HepG2 (cell line): ENCODE measurements around the gene GRIK2. TPM values are rescaled to one million over a fixed set of nuclear protein-coding genes. Genes with fewer than 3 reads are reported as not detected.

Source experiments
- CSRNP2 ChIP-seq: sonication (generic); formaldehyde crosslinking; conservative IDR thresholded peaks from 2 replicates; pipeline ENCODE4 v1.8.0; 2022; ENCODE audit warnings: low read depth, missing genetic modification reagents
- FOXP1 ChIP-seq, 2 experiments: fragments of 450-650 bp in 1 of 2; IDR thresholded peaks; 2 replicates each; pipeline ENCODE4 v1.6.1; 2017 to 2018; ENCODE audit warnings: antibody characterized with exemption in 1 of 2
- HNRNPH1 ChIP-seq: fragments of 200-400 bp; formaldehyde crosslinking; optimal IDR thresholded peaks from 2 replicates; pipeline ENCODE3; 2017; ENCODE audit warnings: mild to moderate bottlenecking, low read depth, low read length
- HOMEZ ChIP-seq: IDR thresholded peaks from 2 replicates; pipeline ENCODE4 v1.6.1; 2016; ENCODE audit warnings: low read depth
- MEF2D ChIP-seq: sonication (generic); formaldehyde crosslinking; IDR thresholded peaks from 2 replicates; pipeline ENCODE4 v1.5.1; 2020; ENCODE audit warnings: mild to moderate bottlenecking, missing genetic modification reagents
- MLLT10 ChIP-seq: sonication (generic); formaldehyde crosslinking; IDR thresholded peaks from 2 replicates; pipeline ENCODE4 v1.4.0; 2020; ENCODE audit warnings: missing genetic modification reagents
- MLXIP ChIP-seq: sonication (generic); formaldehyde crosslinking; IDR thresholded peaks from 2 replicates; pipeline ENCODE4 v1.9.0; 2021; ENCODE audit warnings: missing genetic modification reagents, borderline replicate concordance
- SNAPC5 ChIP-seq: sonication (generic); formaldehyde crosslinking; IDR thresholded peaks from 2 replicates; pipeline ENCODE4 v1.8.1; 2023; ENCODE audit warnings: mild to moderate bottlenecking, missing genetic modification reagents, borderline replicate concordance
- TOE1 ChIP-seq: sonication (generic); formaldehyde crosslinking; IDR thresholded peaks from 2 replicates; pipeline ENCODE4 v1.4.0; 2020; ENCODE audit warnings: mild to moderate bottlenecking, missing genetic modification reagents
- ZBTB40 ChIP-seq, 2 experiments: fragments of 450-650 bp in 1 of 2; sonication (generic) in 1 of 2; formaldehyde crosslinking in 1 of 2; IDR thresholded peaks; 2 replicates each; pipeline versions ENCODE4 v1.6.1 to v1.8.0; 2016 to 2022; ENCODE audit warnings: antibody characterized with exemption in 1 of 2, mild to moderate bottlenecking in 1 of 2, missing genetic modification reagents in 1 of 2
- ZNF580 ChIP-seq: IDR thresholded peaks from 2 replicates; pipeline ENCODE4 v1.6.1; 2016; ENCODE audit warnings: low read depth, borderline replicate concordance
- ZNF792 ChIP-seq: IDR thresholded peaks from 2 replicates; pipeline ENCODE4 v1.6.1; 2016
- polyA plus RNA-seq, 8 experiments: library from polyadenylated mRNA; depleted of rRNA in 3 of 8; stranded (reverse) in 7 of 8; unstranded in 1 of 8; fragments of >200 nt; fragmentation: Illumina TruSeq in 4 of 8; extraction: Trizol in 4 of 8; gene quantifications; 2 replicates each; pipeline versions ENCODE4 v1.2.1 to v1.2.3, GENCODE V29; 2011 to 2016; ENCODE audit warnings: low read depth in 4 of 8, missing spikeins in 1 of 8, mixed read lengths in 1 of 8; ENCODE audit not compliant: insufficient read depth in 1 of 8
- total RNA-seq, 5 experiments: library from RNA; depleted of rRNA; stranded (reverse); fragments of >200 nt; fragmentation: Illumina TruSeq; extraction: Trizol; gene quantifications; 2 replicates each; pipeline ENCODE4 v1.2.3, GENCODE V29; 2016; ENCODE audit warnings: low read depth in 1 of 5

GRIK2 gene
- total and polyA plus RNA-seq, 2 of the 13 experiments (the other 11 are each of a cell fraction or from before 2014, with no cell fraction given) = not detected

- TF ChIP-seq ZBTB40 (IDR thresholded peaks at IDR 0.05) (no peak), ZBTB40 (CRISPR knock-in tag; IDR thresholded peaks at IDR 0.05) (no peak), TOE1 (CRISPR knock-in tag) (no peak), ZNF580 (no peak), MLLT10 (CRISPR knock-in tag) (no peak), MEF2D (no peak), MLXIP (no peak), HOMEZ (CRISPR knock-in tag) (no peak), FOXP1 (IDR thresholded peaks at IDR 0.05) (no peak), FOXP1 (CRISPR knock-in tag; IDR thresholded peaks at IDR 0.05) (no peak), ZNF792 (CRISPR knock-in tag) (no peak), SNAPC5 (CRISPR knock-in tag) (no peak), CSRNP2 (CRISPR knock-in tag) (no peak), HNRNPH1 (no peak)
Measured at GRCh38 chr6:101683884-101684283, 290.4 kb downstream of the GRIK2 start (continued).
